GM12864 (cell line): ENCODE results near the gene MYLIP.
A peak's percentile ranks its signal among the peaks of the same experiment; 100 is the strongest.

Experiments
- DNase-seq: peaks from one replicate; pipeline ENCODE4 v3.0.0-alpha.2; 2011; ENCODE audit warnings: low read depth
- H3K4me3 ChIP-seq: 2 replicates; pipeline ENCODE4 v1.5.1; 2011; ENCODE audit warnings: mild to moderate bottlenecking, low read depth, low read length, control low read depth
- TF ChIP-seq, protein P1 (sequence below): IDR thresholded peaks from 2 replicates; pipeline ENCODE4 v1.5.1; 2011; ENCODE audit warnings: low read depth, mild to moderate bottlenecking, moderate library complexity, low read length, control low read depth, inconsistent platforms; ENCODE audit errors: missing control alignments

The MYLIP gene

DNA sequence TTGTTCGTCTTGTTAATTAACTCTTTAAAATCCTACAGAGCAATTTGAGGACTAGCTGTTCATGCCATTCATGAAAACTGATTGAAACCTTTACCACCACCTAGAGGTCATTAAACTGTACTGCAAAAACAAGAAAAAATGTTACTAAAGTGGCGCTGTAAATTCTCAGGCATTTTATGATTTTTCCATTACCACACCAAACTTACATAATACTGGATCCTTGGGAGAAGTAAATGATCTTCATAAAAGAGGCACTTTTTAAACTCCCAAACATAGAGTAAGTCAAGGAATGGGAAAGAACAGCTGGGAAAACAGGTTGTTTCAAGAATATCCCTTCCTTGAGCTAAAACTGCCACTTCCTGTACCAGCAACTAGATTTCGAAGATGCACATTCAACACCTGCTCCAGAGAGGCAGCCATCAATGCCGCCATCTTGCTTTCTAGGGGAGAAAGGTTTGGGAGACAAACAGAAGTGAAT lies 54.3 kb downstream of the MYLIP start:
- no peak overlapping the region for H3K4me3 ChIP-seq
- TF ChIP-seq, protein P1, sequence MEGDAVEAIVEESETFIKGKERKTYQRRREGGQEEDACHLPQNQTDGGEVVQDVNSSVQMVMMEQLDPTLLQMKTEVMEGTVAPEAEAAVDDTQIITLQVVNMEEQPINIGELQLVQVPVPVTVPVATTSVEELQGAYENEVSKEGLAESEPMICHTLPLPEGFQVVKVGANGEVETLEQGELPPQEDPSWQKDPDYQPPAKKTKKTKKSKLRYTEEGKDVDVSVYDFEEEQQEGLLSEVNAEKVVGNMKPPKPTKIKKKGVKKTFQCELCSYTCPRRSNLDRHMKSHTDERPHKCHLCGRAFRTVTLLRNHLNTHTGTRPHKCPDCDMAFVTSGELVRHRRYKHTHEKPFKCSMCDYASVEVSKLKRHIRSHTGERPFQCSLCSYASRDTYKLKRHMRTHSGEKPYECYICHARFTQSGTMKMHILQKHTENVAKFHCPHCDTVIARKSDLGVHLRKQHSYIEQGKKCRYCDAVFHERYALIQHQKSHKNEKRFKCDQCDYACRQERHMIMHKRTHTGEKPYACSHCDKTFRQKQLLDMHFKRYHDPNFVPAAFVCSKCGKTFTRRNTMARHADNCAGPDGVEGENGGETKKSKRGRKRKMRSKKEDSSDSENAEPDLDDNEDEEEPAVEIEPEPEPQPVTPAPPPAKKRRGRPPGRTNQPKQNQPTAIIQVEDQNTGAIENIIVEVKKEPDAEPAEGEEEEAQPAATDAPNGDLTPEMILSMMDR, result peak; percentile 54
- DNase-seq, result no peak

- DNase-seq, result peak; percentile 48
- no peak overlapping the region for H3K4me3 ChIP-seq
- TF ChIP-seq, protein P1, result peak; percentile 51
Measured at GRCh38 chr6:16184129-16184528, 55.2 kb downstream of the MYLIP start.

DNA sequence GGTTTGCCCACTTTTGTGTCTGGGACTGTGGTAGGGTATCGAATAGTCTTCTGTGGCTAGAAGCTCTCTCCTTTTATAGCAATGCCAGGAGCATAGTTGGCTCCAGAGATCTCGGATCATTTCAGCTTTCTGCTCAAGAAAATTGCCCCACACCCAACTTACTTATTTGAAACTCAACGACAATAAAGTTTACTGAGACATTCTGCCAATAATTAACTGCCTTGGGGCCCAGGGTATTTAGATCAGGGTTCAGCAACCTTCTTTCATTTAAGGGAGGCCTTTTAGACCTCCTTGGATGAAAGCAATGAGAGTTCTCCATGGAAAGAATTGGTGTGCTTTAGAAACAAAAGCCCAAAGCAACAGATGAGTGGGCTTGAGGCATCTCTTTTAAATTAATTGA lies 55.7 kb downstream of the MYLIP start:
- DNase-seq, result no peak
- no peak overlapping the region for H3K4me3 ChIP-seq
- TF ChIP-seq, protein P1, result no peak

GRCh38 chr6:16187176-16187575 lies 58.3 kb downstream of the MYLIP start:
- TF ChIP-seq, protein P1, result no peak
- H3K4me3 ChIP-seq, result no peak overlapping the region
- DNase-seq, result no peak

DNA sequence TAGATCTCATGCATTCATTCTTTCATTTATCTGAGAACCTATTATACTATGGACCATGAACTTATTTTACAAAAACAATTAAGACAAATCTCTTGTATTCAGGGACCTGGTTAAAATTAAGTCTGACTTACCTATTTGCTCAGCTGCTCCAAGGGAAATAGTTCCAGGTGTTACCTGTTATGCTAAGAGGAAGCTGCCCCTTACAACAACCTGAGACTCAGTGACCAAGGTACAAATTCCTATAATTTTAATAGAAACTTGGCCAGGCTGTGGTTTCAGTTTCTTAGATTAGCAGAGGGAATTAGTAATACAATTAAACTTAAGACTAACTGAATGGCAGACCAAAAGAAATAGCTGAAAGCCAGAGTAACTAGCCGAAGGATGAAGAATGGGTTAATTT lies 61.3 kb downstream of the MYLIP start:
- TF ChIP-seq, protein P1, result no peak
- no peak for DNase-seq
- no peak overlapping the region for H3K4me3 ChIP-seq

GRCh38 chr6:16196260-16196983 lies 67.5 kb downstream of the MYLIP start:
- TF ChIP-seq, protein P1, result no peak
- DNase-seq, result no peak
- H3K4me3 ChIP-seq, result no peak overlapping the region
